Right renal pelvis (tissue), 4 donors: ENCODE measurements around the gene DNAH14. TPM values are rescaled to one million over a fixed set of nuclear protein-coding genes. Genes with fewer than 3 reads are reported as not detected.
A peak's percentile ranks its signal among the peaks of the same experiment; 100 is the strongest.
"Not testable (repeated sequence)": the region's sequence is repeated elsewhere in the genome, so short reads cannot be mapped to it uniquely, and the experiment has no call there.

ENCODE experiments used
- DNase-seq, 4 donors: peaks; one replicate each; pipeline ENCODE4 v3.0.0-alpha.2; 2013; ENCODE audit warnings: low read depth in 4 of 4, low spot score in 3 of 4, missing footprints in 1 of 4
- polyA plus RNA-seq, 4 donors: library from polyadenylated mRNA; unstranded; fragments of 120-200 nt; gene quantifications; one replicate each; pipeline ENCODE4 v1.2.1, GENCODE V29; 2013; ENCODE audit not compliant: insufficient read length in 4 of 4

DNAH14 gene
- polyA plus RNA-seq, 4 donors: 14.4 to 18.6 (median 15.8) TPM

- no peak for DNase-seq
Measured at GRCh38 chr1:224920930-224921329, 8.5 kb upstream of the DNAH14 start.

GRCh38 chr1:224921354-224921753 lies 8.1 kb upstream of the DNAH14 start:
- DNase-seq: no peak

- peak in 2 of 4 donors; percentile 16 to 23 for DNase-seq
Measured at GRCh38 chr1:224922404-224923164, 6.9 kb upstream of the DNAH14 start.

GRCh38 chr1:224923726-224924125 lies 5.7 kb upstream of the DNAH14 start:
- no peak for DNase-seq

- not testable (repeated sequence) for DNase-seq
Measured at GRCh38 chr1:224927631-224928030, 1.8 kb upstream of the DNAH14 start.

- no peak for DNase-seq
Measured at GRCh38 chr1:224928906-224929305, 569 bp upstream of the DNAH14 start.

GRCh38 chr1:224931605-224932004 lies 2.1 kb downstream of the DNAH14 start:
- DNase-seq: no peak

GRCh38 chr1:224932607-224933249 lies 3.3 kb downstream of the DNAH14 start:
- no peak for DNase-seq

- no peak for DNase-seq
Measured at GRCh38 chr1:224933584-224933983, 4.1 kb downstream of the DNAH14 start.

- no peak for DNase-seq
Measured at GRCh38 chr1:224938652-224939051, 9.2 kb downstream of the DNAH14 start.

GRCh38 chr1:224939844-224940425 lies 10.5 kb downstream of the DNAH14 start:
- no peak for DNase-seq

GRCh38 chr1:224940735-224941134 lies 11.3 kb downstream of the DNAH14 start:
- not testable (repeated sequence) for DNase-seq

GRCh38 chr1:224945651-224946348 lies 16.3 kb downstream of the DNAH14 start:
- DNase-seq: not testable (repeated sequence)

GRCh38 chr1:224946349-224946691 lies 16.8 kb downstream of the DNAH14 start:
- DNase-seq: not testable (repeated sequence)

- DNase-seq: no peak
Measured at GRCh38 chr1:224957696-224958095, 28.2 kb downstream of the DNAH14 start.

GRCh38 chr1:224958490-224958889 lies 29.0 kb downstream of the DNAH14 start:
- no peak for DNase-seq

- no peak for DNase-seq
Measured at GRCh38 chr1:224959115-224959514, 29.6 kb downstream of the DNAH14 start.

- DNase-seq: no peak
Measured at GRCh38 chr1:224959656-224960055, 30.2 kb downstream of the DNAH14 start.

- no peak for DNase-seq
Measured at GRCh38 chr1:224980181-224980580, 50.7 kb downstream of the DNAH14 start.

- not testable (repeated sequence) for DNase-seq
Measured at GRCh38 chr1:224981922-224982354, 52.5 kb downstream of the DNAH14 start.

GRCh38 chr1:224988042-224988441 lies 58.6 kb downstream of the DNAH14 start:
- no peak for DNase-seq
